Activated CD4-positive, CD25-positive, alpha-beta regulatory T cell treated with anti-CD3 and anti-CD28 coated beads, Interleukin-2, amount 50 U/mL, for 24 hours (primary cell): ENCODE data around the gene IL10.
A peak's percentile ranks its signal among the peaks of the same experiment; 100 is the strongest.
"Not testable (repeated sequence)": the region's sequence is repeated elsewhere in the genome, so short reads cannot be mapped to it uniquely, and the experiment has no call there.

Source experiments
- ATAC-seq, 2 donors: fragments of 150-1000 bp; cut with Tn5 transposase; one replicate each; pipeline ENCODE4 v1.10.0; 2021; ENCODE audit warnings: mild to moderate bottlenecking in 1 of 2, moderate library complexity in 1 of 2

Gene IL10

DNA sequence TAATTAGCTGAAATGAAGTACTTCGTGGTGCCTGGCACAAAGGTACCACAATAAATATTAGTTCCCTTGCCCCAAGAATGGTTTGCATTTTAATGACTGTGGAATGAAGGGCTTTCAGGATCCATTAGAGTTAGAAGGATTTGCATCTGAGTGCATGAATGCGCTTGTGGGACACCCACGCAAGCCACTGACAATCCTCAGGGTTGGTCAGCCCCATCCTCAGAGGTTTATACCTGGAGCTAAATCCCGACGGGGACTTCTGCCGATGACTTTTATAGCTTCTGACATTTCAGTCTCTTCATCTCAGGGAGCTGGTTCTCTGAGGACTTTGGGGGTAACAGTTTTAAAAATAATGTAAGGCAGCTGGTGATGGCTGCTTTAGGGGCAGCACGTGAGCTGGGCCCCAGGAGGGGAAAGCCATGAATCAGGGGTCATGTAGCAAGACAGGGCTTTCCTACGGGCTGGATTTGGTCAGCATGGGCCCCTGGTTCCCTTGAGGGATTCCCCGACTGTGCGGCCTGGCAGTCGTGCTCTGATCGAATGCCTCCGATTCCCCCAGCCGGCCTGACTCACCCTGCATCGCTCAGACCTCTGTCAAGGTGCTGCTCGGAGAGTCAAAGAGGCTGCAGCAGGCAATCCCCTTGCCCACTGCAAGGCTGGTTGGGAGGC, 20.8 kb upstream of the IL10 start:
- peak; percentile 44 for ATAC-seq

DNA sequence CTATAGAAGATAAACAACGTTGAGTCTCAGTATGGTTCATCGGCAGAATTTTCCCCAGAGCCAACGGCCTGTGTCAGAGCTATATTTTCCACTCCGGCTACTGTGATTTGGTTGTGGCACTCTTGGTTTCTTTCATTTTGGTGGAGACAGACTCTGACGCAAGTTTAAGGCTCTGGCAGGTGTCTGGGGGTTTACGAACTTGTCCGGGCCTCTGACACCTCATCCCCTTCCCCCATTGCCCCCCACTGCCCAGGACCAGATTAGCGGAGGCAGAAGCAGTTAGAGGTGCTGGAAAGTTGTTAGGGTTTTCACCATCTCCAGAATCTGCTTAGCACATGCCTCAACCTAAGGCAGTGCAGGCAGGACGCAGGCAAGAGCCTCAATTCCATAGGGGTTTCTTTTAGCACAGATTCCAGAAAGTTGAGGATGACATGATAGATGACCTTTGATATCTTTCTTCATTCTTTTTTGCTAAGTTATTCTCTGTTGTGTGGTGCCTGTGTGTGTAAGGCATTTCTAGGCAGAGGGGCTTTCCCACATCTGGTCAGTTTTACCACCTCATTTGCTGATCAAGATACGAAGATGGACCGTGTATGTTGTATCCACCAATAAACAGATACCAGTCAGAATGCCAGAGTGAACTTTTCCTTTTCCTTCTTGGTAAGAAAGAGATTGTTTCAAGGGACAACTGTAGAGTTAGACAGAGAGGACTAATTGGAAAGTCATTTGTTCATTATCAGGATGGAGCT, 18.4 kb upstream of the IL10 start:
- peak in 1 of 2 donors; percentile 3 for ATAC-seq

DNA sequence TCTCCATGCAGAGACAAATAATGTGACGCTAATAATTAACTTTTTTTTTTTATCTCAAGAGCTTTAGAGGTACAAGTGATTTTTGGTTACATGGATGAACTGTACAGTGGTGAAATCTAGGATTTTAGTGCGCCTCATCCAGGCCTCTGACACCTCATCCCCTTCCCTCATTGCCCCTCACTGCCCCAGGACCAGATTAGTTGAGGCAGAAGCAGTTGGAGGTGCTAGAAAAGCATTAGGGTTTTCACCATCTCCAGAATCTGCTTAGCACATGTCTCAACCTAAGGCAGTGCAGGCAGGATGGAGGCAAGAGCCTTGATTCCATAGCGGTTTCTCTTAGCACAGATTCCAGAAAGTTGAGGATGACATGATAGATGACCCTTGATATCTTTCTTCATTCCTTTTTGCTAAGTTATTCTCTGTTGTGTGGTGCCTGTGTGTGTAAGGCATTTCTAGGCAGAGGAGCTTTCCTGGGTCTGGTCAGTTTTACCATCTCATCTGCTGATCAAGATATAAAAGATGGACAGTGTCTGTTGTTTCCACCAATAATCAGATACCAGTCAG, 16.3 kb upstream of the IL10 start:
- ATAC-seq, result no peak

DNA sequence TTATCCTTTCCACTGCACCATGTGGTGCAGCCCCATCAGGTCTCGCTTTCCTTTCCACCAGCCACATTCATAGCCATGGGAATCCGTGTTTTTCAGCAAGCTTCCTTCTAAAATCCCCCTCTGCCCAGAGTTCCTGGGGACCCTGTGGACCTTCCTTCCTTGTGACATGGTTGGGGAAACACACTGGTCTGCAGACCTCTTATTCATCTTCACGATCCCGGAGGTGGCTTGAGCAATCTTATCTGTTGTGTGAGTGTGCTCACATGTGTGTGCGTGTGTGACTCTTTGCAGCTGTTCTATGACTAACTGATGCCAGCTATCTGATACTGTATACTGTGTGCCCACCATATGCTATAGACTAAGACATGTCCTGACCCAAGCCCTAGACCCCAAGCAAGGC, 15.6 kb upstream of the IL10 start:
- no peak for ATAC-seq

DNA sequence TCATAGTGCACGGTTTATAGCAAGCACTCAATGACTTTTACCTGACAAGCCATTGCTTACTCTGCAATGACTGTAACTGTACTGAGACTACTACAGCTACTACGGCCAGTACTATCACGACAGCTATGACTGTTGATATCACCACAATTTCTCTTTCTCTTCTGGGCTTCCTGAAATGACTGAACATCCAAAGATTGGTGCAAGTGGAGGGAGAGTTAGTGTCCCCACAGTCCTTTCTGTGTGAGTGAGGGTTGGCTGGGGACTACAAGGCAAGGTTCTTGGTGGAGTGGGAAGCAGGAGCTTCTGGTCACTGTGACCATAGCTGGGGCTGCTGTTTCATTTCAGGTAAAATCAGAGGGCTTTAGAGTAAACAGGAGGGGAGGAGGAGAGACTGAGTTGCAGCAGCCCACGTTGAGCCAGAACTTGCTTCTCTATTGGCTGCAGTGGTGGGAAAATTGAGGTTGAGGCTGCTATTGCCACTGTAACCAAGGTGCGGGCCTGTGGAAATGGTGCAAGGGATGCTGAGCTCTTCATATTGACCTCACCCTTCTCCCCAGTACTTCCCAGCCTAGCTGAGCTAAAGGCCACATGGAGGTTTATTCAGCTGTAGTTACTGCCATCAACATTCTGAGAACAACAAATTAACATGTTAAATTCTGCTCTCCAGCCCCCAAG, 14.1 kb upstream of the IL10 start:
- ATAC-seq, result peak; percentile 45 to 54

DNA sequence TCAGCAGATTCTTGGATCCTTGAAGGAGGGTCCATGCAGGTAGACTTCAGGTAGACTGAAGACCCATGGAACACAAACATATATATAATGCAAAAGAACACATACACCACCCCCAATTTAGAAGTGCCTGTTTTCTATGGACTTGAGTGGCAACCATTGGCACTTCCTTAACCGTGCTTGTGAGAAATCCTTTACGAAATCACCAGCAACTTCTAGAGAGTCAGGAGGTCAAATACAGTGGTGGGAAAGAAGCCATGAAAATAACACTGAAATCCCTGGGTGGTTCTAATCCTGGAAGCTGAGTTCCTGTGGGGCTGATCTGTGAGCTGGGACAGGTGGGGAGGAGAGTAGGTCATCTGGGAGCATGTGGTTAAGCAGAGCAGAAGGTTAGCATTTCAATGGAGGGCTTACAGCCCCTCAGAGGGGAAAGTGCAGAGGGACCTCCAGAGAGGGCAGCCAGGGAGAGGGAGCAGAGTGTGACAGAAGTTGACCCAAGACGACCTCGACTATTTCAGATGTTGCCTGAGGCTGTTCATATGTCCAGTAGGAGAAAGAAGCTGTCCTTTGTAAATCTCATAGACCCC, 13.0 kb upstream of the IL10 start:
- ATAC-seq, result no peak

DNA sequence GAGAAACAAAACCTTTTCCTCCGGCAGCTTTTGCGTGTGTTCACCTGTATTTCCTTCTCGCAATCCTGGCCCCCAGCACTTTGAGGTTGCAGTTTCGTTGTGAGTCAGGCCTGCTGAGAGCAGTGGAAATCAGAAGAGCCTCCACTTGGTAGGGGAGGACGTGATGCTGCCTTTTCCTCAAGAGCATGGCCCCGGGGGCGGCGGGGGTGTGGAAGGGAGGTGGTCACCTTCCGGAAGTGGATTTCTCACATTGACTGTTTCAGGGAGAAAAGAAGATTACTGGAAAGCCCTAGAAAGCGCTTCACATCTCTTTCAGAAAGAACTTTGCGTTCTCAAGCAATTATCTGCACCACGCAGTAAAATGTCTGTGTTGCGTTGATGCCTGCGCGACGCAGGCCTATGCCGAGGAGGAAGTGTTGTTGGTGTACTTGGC, 12.2 kb upstream of the IL10 start:
- ATAC-seq, result peak; percentile 87 to 89

DNA sequence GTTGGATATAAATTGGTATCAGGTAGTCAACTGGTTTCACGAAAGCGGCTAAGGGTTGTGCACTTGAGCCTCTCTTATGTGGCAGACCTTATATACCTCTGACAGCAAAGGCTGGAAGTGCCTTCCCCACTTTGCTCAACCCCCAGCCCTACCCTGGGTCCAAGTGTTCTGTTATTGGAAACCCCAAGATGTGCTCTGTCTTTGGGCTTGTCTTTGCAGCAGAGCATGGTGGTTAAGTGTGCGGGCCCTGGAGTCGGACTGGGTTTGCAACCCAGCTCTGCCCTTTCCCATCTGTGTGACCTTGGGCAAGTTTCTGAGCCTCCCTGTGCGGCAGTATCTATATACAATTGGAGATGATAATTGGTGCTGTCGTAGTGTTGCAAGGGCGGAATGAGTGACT, 11.2 kb upstream of the IL10 start:
- no peak for ATAC-seq

DNA sequence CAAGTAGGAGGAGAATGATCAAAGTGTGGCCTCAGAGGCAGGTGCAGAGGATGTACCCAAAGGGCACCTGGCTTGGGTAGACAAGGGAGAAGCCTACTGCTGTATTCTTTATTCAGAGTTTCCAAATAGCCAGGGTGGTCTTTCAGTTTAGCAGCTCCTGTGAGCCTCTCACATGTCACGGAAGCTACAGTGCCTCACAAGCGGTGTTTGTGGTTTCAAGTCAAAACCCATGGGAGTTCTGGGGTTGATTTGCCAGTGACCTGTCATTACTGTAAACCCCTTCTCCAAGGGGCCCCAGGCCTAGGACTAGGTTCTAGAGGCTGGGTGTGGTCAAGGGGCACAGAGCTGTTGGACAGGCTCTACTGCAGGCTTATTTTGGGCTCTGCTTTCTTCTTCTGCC, 10.2 kb upstream of the IL10 start:
- peak in 1 of 2 donors; percentile 7 for ATAC-seq

DNA sequence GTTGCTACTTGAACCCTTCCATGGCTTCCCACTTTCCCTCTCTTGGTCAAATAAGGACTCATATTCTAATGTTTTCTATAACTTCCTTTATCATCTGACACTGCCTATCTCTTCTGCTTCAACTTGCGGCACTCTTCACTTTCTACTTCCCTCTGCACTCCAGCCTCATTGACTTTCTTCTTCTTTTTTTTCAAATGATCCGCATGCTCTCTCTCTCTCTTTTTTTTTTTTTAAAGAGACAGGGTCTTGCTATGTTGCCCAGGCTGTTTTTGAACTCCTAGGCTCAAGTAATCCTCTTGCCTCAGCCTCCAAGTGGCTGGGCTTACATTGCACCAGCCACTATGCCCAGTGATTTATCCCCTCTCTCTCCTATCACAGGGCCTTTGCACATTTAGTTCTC, 7.3 kb upstream of the IL10 start:
- no peak for ATAC-seq

DNA sequence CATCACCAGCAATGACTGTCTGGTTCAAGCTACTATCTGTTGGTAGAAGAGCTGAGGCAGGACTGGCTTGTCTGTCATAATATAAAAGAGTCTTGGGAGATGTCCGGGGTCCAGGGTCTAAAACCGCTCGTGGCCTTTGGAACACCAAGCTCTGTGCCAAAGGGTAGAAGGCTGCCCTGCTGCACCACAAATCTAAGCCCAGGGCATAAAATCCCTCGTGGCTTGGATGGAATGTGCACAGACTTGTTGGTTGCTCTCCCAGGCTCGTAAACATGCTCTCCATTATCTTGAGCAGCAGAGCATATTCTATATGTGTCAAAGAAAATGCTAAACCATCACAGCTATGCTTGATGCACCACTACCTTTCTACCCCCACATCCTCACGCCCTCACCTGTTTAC, 6.6 kb upstream of the IL10 start:
- not testable (repeated sequence) for ATAC-seq

DNA sequence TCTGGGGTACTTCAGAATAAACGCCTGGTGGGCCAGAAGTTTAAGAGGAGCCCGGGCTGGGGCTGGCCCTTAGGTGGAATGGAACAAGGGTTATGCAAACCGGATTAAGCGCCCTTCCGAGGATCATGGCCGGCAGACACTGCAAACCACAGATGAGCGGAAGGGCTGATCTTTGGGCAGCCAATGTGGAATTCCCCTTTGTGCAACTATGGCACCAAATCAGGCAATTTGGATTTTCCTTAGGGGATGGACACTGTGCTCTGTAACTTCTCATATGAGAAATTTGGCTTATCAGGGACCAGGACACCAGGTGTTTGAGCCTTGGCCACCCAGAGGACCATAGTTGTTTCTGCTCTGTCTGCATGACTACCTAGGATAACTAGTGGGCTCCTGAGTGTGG, 5.7 kb upstream of the IL10 start:
- no peak for ATAC-seq

DNA sequence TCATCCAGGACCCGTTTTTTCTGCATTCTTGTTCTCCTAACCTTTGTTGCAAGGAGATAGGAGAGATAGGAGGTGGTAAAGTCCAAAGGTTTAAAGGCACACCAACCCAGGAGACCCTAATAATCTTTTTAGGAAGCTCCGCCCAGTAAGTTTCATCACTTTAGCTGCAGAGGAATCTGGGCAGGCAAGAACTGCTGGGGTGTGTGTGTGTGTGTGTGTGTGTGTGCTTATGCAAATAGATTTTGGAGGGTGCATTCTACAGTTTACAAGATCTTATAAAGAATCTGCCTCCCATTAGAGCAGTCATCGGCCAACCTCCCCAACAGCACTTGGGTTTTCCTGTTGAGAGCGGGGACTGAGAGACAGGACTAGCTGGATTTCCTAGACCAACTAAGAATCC, 3.9 kb upstream of the IL10 start:
- no peak for ATAC-seq

DNA sequence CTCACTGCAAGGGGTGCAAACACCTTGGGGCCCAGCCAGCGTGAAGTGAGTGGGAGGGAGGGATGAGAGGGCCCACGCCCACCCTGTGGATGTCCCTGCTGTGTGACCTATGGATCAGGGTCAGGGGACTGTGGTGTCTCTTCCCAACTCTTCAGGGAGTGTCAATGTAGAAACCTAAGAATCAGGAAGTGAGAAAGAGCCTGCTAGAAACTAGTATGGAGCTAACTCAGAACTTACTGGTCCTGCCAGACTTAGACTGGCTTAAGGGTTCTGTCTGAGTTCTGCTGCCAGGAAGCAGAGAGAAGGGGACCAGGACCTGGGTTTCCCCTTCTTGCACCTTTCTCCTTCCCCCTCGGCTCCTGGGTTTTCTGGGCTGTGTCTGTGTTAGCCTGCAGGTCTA, 1.8 kb upstream of the IL10 start:
- ATAC-seq, result no peak

DNA sequence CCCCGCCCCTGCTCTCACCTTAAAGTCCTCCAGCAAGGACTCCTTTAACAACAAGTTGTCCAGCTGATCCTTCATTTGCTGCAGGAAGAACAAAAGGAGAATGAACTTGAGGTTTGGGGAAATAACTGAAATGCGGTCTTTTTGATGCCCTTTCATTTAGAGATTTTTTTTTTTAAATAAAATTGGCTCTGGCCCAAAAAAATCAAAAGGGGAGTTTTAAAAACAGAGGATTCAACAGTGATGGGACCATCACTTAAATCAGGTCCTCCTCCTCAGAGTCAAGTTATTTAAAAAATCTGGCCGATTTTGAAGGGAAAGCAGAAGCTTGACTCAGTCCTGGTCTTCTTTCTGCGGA, 979 bp downstream of the IL10 start:
- no peak for ATAC-seq

DNA sequence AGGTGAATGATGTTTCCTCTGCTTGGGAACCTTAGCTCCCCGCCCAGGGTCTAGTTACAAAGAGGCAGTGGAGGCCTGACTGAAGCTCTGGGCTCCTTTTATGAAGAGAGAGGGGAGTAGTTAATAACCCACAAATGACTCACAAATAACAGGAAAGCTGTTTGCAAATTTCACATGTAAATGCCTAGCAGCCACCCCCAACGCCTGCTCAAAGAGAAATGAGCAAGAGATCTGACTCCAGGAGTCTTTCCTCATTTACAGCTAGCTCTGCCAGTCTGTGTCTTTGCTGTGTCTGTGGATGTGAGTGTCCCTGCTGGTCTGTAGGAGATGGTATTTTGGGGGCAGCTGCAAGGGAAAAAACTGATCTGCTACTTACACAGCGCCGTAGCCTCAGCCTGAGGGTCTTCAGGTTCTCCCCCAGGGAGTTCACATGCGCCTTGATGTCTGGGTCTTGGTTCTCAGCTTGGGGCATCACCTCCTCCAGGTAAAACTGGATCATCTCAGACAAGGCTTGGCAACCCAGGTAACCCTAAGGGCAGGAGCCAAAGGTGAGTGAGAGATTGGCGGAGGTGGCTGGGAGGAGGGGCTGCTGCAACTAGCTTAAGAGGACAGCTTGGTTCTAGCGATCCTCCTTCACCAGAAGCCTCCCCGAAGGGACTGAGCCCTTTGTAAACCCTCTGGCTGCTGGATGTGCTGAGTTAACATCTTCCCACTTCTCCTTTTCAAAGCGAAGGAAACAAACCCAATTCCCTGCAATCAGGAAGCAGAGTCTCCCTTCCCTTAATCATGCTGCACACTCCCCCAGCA, 1.6 kb downstream of the IL10 start, which contains the start of gene IL19:
IL19 (plus strand) TSS at position 243 of the 807 bp plus-strand sequence. CDS start 65,890 bp downstream, outside the sequence.
- peak; percentile 6 to 22 for ATAC-seq

DNA sequence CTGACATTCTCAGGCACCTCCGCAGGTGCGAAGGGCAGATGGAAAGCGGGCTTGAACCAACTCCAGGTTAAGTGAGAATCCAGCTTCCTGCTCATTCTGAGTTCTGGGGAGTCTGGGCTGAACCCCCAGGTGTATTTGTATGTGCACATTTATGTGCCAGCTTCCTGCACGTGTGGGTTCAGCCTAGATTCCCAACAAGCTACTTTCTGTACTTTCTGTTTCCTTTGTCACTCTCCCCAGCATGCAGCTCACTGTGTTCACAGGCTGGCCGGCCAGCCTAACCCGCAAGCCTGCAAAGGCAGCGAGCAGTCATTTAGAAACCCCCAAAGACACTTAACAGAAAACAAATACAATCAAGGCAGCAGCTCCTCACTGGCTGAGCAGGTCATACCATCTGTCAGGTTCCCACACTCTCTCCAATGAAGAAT, 3.0 kb downstream of the IL10 start:
- peak; percentile 81 to 84 for ATAC-seq

DNA sequence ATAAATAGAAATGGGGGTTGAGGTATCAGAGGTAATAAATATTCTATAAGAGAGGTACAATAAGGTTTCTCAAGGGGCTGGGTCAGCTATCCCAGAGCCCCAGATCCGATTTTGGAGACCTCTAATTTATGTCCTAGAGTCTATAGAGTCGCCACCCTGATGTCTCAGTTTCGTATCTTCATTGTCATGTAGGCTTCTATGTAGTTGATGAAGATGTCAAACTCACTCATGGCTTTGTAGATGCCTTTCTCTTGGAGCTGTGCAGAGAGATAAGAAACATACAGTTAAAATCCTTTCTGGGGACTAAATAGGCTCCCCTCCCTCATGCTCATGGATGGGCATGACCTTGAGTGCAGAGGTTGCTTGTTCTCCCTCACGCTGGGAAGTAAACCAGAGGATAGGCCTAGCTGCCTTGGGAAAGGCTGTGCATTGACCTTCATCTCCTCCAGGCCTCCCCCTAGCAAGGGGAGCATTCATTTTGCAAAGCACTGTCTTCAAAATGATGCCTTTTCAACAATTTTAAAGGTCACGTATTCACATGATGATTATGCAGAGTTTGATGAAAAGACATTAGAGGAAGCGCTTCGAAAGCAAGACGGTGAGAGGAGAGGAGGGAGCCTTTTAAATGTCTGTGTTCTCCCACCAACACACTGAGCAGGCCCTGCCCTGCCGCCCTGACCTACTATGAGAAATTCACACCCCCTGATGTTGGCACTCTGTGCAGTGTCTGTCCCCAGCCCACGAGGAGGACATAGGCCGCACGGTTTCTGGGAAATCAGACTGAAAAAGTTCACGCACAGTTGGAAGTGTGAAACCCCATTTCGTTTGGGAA, 3.6 kb downstream of the IL10 start:
- ATAC-seq, result no peak

DNA sequence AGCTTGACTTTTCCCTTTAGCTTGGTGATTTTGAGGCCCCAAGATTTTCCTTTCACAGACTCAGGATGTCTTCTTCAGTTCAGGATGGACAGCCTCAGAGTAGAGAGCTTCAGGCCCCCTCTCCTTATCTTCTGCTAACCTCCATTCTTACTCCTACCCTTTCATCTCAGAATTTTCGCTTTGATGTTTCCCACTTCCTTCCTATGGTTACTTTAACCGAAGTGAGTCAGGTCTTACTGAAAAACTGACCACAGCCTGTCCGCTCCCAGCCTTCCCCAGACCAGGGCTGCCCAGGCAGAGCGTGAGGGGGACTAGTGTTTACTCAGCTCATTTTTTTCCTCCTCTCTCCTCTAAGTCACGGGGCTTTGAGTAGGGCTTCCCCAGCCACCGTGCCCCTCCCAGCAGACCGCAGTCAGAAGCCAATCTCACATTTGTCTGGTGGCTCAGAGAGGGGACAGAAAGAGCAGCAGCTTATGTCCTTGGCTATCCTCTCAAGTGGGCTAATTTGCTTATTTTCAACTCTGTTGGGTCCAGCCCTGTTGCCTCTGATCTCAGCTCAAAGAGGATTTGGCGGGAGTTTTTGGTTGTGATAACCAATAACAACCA, 5.9 kb downstream of the IL10 start:
- ATAC-seq, result peak; percentile 67 to 73

DNA sequence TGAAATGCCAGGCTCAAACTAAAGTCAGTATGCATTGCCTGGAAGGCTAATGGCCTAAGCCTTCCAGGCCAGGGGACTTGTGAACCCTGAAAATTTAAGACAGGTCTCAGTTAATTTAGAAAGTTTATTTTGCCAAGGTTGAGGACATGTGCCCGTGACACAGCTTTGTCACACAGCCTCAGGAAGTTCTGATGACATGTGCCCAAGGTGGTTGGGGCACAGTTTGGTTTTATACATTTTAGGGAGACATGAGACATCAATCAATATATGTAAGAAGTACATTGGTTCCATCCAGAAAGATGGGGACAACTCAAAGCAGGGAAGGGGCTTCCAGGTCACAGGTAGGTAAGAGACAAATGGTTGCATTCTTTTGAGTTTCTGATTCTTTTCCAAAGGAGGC, 6.5 kb downstream of the IL10 start:
- ATAC-seq, result not testable (repeated sequence)
